ENCODE data around the gene MRPL37. TPM values are rescaled to one million over a fixed set of nuclear protein-coding genes. Genes with fewer than 3 reads are reported as not detected.

The MRPL37 gene
- total RNA-seq, 3 donors from 2014 or later (not counting 1 experiment from before 2014, with no cell fraction given): 23.0 to 31.9 (median 28.8) TPM

DNA sequence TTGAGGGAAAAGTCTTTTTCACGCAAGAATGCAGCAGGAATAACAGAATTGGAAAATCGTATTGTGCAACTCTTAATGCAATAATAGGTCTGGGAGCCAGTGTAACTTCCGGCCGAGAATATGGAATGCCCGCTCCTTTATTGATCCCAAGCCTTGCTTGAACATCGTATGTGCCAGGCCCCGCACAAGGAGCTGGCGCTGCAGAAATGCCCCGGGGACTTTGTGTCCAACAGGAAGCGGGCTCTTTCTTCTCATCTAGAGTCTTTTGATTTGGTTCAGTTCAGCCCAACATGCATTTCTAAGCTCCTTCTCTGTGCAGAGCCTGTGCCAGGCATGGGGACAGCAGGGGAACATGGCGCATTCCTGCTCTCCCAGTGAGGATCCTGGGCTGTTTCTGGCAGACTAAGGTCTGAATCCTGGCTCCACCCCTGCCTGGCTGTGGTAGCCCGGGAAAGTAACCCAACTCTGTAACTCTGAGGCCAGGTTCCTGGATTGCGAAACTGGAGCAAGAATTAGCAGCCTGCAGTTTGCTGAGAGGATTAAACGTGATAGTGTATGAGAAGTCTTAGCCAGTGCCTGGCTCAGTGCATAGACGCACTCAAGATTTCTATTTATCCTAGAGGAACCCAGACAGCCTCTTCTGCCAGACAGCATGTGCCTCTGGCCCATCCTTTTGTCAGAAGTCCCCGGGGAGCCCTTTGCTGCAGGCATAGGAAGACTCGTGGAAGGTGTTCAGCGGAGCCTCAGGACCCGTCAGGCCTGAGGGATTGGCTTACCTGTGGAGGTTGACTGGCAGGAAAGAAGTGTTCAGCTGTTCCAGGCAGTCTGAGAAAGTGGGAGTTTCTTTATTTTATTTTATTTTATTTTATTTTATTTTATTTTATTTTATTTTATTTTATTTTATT is 46.2 kb upstream of the MRPL37 start:
- H3K4me1 ChIP-seq (ENCODE audit: control insufficient read depth, insufficient read depth, low read length): no peaks in the 10 kb centered on the region
- no peaks in the 10 kb centered on the region for H3K9me3 ChIP-seq (ENCODE audit: control insufficient read depth, insufficient read depth, low read length)
- no peak overlapping the region for H3K27ac ChIP-seq (ENCODE audit: low read length)
- no peaks in the 10 kb centered on the region for H3K27me3 ChIP-seq (ENCODE audit: control insufficient read depth, insufficient read depth, low read length)
- H3K4me3 ChIP-seq (ENCODE audit: low read length): no peak overlapping the region
- Mint-ChIP-seq H3K9me3 (no peaks in the 10 kb centered on the region), H3K27ac (no peak overlapping the region), H3K4me3 (no peak overlapping the region), H3K4me1 (peaks cover 0 to 9% of the 10 kb centered on the region in 2 donors), H3K36me3 (no peaks in the 10 kb centered on the region), H3K27me3 (ENCODE audit: low read depth in 2 of 2) (no peaks in the 10 kb centered on the region)
- intact Hi-C loops (cut with micrococcal nuclease): no loop called here
- WGBS (ENCODE audit: insufficient coverage): 78% methylated on average over 19 of the region's 19 CpGs
- DNase-seq: no peak
- TF ChIP-seq, protein P1, sequence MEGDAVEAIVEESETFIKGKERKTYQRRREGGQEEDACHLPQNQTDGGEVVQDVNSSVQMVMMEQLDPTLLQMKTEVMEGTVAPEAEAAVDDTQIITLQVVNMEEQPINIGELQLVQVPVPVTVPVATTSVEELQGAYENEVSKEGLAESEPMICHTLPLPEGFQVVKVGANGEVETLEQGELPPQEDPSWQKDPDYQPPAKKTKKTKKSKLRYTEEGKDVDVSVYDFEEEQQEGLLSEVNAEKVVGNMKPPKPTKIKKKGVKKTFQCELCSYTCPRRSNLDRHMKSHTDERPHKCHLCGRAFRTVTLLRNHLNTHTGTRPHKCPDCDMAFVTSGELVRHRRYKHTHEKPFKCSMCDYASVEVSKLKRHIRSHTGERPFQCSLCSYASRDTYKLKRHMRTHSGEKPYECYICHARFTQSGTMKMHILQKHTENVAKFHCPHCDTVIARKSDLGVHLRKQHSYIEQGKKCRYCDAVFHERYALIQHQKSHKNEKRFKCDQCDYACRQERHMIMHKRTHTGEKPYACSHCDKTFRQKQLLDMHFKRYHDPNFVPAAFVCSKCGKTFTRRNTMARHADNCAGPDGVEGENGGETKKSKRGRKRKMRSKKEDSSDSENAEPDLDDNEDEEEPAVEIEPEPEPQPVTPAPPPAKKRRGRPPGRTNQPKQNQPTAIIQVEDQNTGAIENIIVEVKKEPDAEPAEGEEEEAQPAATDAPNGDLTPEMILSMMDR (IDR thresholded peaks at IDR 0.05): no peak
- H3K36me3 ChIP-seq (ENCODE audit: control insufficient read depth, insufficient read depth, low read length): no peaks in the 10 kb centered on the region
- no peak for ATAC-seq

- intact Hi-C loops (cut with micrococcal nuclease): no loop called here
- Histone ChIP-seq H3K27ac (ENCODE audit: low read length) (no peak overlapping the region), H3K4me1 (ENCODE audit: control insufficient read depth, insufficient read depth, low read length) (no peaks in the 10 kb centered on the region), H3K27me3 (ENCODE audit: control insufficient read depth, insufficient read depth, low read length) (no peaks in the 10 kb centered on the region), H3K9me3 (ENCODE audit: control insufficient read depth, insufficient read depth, low read length) (no peaks in the 10 kb centered on the region), H3K36me3 (ENCODE audit: control insufficient read depth, insufficient read depth, low read length) (no peaks in the 10 kb centered on the region), H3K4me3 (ENCODE audit: low read length) (no peak overlapping the region)
- H3K4me3 Mint-ChIP-seq: no peak overlapping the region
- no peaks in the 10 kb centered on the region for H3K27me3 Mint-ChIP-seq (ENCODE audit: low read depth in 2 of 2)
- H3K27ac Mint-ChIP-seq: no peak overlapping the region
- no peaks in the 10 kb centered on the region for H3K9me3 Mint-ChIP-seq
- H3K4me1 Mint-ChIP-seq: no peaks in the 10 kb centered on the region
- TF ChIP-seq, protein P1 (IDR thresholded peaks at IDR 0.05): no peak
- ATAC-seq (no peak), DNase-seq (no peak)
- H3K36me3 Mint-ChIP-seq: no peaks in the 10 kb centered on the region
- 84% methylated on average over 3 of the region's 3 CpGs for WGBS (ENCODE audit: insufficient coverage)
These were observed 43.8 kb upstream of the MRPL37 start for GRCh38 chr1:54156201-54156600.

DNA sequence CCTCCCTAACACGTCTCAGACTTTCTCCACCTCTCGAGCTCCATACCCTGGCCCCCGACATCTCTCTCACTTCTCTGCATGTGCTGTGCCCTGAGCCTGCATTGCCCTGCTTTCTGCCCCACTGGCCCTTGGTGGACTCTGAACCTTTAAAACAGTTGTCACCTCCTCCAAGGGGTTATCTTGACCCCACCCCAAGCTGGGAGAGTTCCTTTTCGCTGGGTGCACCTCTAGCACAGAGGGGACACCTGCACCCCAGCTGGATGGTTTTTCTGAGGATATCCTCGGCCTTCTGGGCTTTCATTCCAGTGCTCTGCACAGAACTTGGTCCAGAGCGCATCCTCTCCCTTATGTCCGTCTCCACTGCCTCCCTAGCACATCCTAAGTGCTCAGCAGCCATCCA is 43.0 kb upstream of the MRPL37 start:
- H3K27me3 ChIP-seq (ENCODE audit: control insufficient read depth, insufficient read depth, low read length): no peaks in the 10 kb centered on the region
- Mint-ChIP-seq H3K4me3 (no peak overlapping the region), H3K36me3 (no peaks in the 10 kb centered on the region), H3K27ac (no peak overlapping the region), H3K9me3 (no peaks in the 10 kb centered on the region), H3K4me1 (no peaks in the 10 kb centered on the region), H3K27me3 (ENCODE audit: low read depth in 2 of 2) (no peaks in the 10 kb centered on the region)
- H3K4me3 ChIP-seq (ENCODE audit: low read length): no peak overlapping the region
- no peaks in the 10 kb centered on the region for H3K4me1 ChIP-seq (ENCODE audit: control insufficient read depth, insufficient read depth, low read length)
- intact Hi-C loops (cut with micrococcal nuclease): no loop called here
- no peaks in the 10 kb centered on the region for H3K9me3 ChIP-seq (ENCODE audit: control insufficient read depth, insufficient read depth, low read length)
- H3K27ac ChIP-seq (ENCODE audit: low read length): no peak overlapping the region
- WGBS (ENCODE audit: insufficient coverage): 90% methylated on average over 7 of the region's 7 CpGs
- no peaks in the 10 kb centered on the region for H3K36me3 ChIP-seq (ENCODE audit: control insufficient read depth, insufficient read depth, low read length)
- no peak for ATAC-seq
- TF ChIP-seq, protein P1 (IDR thresholded peaks at IDR 0.05): no peak
- no peak for DNase-seq
